Liver (tissue), 9 donors: Measurements from ENCODE around the gene SLC25A42. TPM values are rescaled to one million over a fixed set of nuclear protein-coding genes. Genes with fewer than 3 reads are reported as not detected.

Source experiments
- DNase-seq: peaks from one replicate; pipeline ENCODE4 v3.0.0-alpha.2; 2017; ENCODE audit warnings: low spot score
- H3K27ac ChIP-seq, 2 donors: one replicate each; pipeline ENCODE4 v1.7.0; 2013; ENCODE audit warnings: inconsistent platforms in 2 of 2, low read length in 2 of 2, control low read depth in 1 of 2, low read depth in 1 of 2, mild to moderate bottlenecking in 1 of 2
- H3K27me3 ChIP-seq, 4 donors: one replicate each; pipeline versions ENCODE4 v1.6.1 to v1.7.0; 2013; ENCODE audit warnings: low read length in 3 of 4, inconsistent platforms in 1 of 4, mild to moderate bottlenecking in 1 of 4, moderate library complexity in 1 of 4; ENCODE audit not compliant: control insufficient read depth in 4 of 4, insufficient read depth in 4 of 4
- H3K36me3 ChIP-seq, 4 donors: one replicate each; pipeline versions ENCODE4 v1.6.1 to v1.7.0; 2013; ENCODE audit warnings: low read length in 3 of 4, mild to moderate bottlenecking in 3 of 4, low read depth in 1 of 4, moderate library complexity in 1 of 4; ENCODE audit not compliant: control insufficient read depth in 4 of 4, insufficient read depth in 3 of 4
- H3K4me1 ChIP-seq, 4 donors: one replicate each; pipeline versions ENCODE4 v1.6.1 to v1.7.0; 2013; ENCODE audit warnings: low read length in 3 of 4, mild to moderate bottlenecking in 3 of 4, moderate library complexity in 1 of 4; ENCODE audit not compliant: control insufficient read depth in 4 of 4, insufficient read depth in 4 of 4
- H3K4me3 ChIP-seq, 3 donors: one replicate each; pipeline versions ENCODE4 v1.6.1 to v1.7.0; 2013; ENCODE audit warnings: low read length in 3 of 3, control low read depth in 1 of 3, low read depth in 1 of 3, mild to moderate bottlenecking in 1 of 3
- H3K9ac ChIP-seq, 2 donors: one replicate each; pipeline ENCODE4 v1.7.0; 2013; ENCODE audit warnings: low read length in 2 of 2, mild to moderate bottlenecking in 2 of 2, moderate library complexity in 2 of 2, control low read depth in 1 of 2, low read depth in 1 of 2
- H3K9me3 ChIP-seq, 4 donors: one replicate each; pipeline versions ENCODE4 v1.6.1 to v1.7.0; 2013; ENCODE audit warnings: low read length in 3 of 4; ENCODE audit not compliant: control insufficient read depth in 4 of 4
- FOXA2 ChIP-seq: IDR thresholded peaks from 2 replicates; pipeline ENCODE4 v1.6.1; 2016; ENCODE audit warnings: antibody characterized with exemption
- GABPA ChIP-seq, 2 donors: IDR thresholded peaks in 1 of 2; conservative IDR thresholded peaks in 1 of 2; 2 replicates each; pipeline ENCODE4 v1.6.1; 2016; ENCODE audit warnings: antibody characterized with exemption in 2 of 2, mild to moderate bottlenecking in 1 of 2, moderate library complexity in 1 of 2
- HNF4A ChIP-seq, 2 donors: conservative IDR thresholded peaks; 2 replicates each; pipeline ENCODE4 v1.6.1; 2016; ENCODE audit warnings: antibody characterized with exemption in 2 of 2, mild to moderate bottlenecking in 2 of 2
- HNF4G ChIP-seq: IDR thresholded peaks from 2 replicates; pipeline ENCODE4 v1.6.1; 2016; ENCODE audit warnings: antibody characterized with exemption
- JUND ChIP-seq, 2 donors: IDR thresholded peaks; 2 replicates each; pipeline ENCODE4 v1.6.1; 2016; ENCODE audit warnings: antibody characterized with exemption in 2 of 2
- NR2F2 ChIP-seq: IDR thresholded peaks from 2 replicates; pipeline ENCODE4 v1.6.1; 2016; ENCODE audit warnings: antibody characterized with exemption
- RAD21 ChIP-seq, 2 donors: IDR thresholded peaks; 2 replicates each; pipeline ENCODE4 v1.6.1; 2016; ENCODE audit warnings: antibody characterized with exemption in 2 of 2, mild to moderate bottlenecking in 2 of 2
- RXRA ChIP-seq, 2 donors: IDR thresholded peaks; 2 replicates each; pipeline ENCODE4 v1.6.1; 2017 to 2018; ENCODE audit warnings: antibody characterized with exemption in 2 of 2, mild to moderate bottlenecking in 1 of 2
- TAF1 ChIP-seq: conservative IDR thresholded peaks from 2 replicates; pipeline ENCODE4 v1.6.1; 2016; ENCODE audit warnings: antibody characterized with exemption, mild to moderate bottlenecking
- YY1 ChIP-seq: IDR thresholded peaks from 2 replicates; pipeline ENCODE4 v1.6.1; 2016; ENCODE audit warnings: antibody characterized with exemption, mild to moderate bottlenecking
- WGBS: extraction: QIAGEN DNeasy Blood & Tissue Kit; methylation state at CpG from one replicate; pipeline ENCODE4 v1.1.7; 2013; 5-methylcytosine and 5-hydroxymethylcytosine counted together
- polyA plus RNA-seq, 2 donors: library from polyadenylated mRNA; stranded (reverse) in 1 of 2; unstranded in 1 of 2; fragments of 200-250 nt in 1 of 2; fragments of >200 nt in 1 of 2; fragmentation: Nextera tagmentation in 1 of 2; extraction: Ambion mirVana in 1 of 2; gene quantifications; one replicate each; pipeline versions ENCODE4 v1.2.1 to v1.2.3, GENCODE V29; 2013 to 2015
- total RNA-seq, 2 donors: library from RNA; depleted of rRNA; stranded (reverse); fragments of >200 nt; gene quantifications; one replicate each; pipeline ENCODE4 v1.2.3, GENCODE V29; 2014
- TF ChIP-seq, protein P1 (sequence below): fragments of 150-350 bp; IDR thresholded peaks from 2 replicates; pipeline ENCODE4 v1.5.1; 2017; ENCODE audit warnings: improper control_type of control experiment, low read depth, low read length; ENCODE audit not compliant: missing input control
- TF ChIP-seq, protein P2 (sequence below): IDR thresholded peaks from 2 replicates; pipeline ENCODE4 v1.6.1; 2016; ENCODE audit warnings: antibody characterized with exemption
- donor health status: healthy.
- donor health status: healthy.
- donor health status: healthy.
- donor health status: healthy.
- donor health status: healthy.

The SLC25A42 gene
- total and polyA plus RNA-seq, 4 donors = 24.7 to 89.6 (median 60.2) TPM

DNA sequence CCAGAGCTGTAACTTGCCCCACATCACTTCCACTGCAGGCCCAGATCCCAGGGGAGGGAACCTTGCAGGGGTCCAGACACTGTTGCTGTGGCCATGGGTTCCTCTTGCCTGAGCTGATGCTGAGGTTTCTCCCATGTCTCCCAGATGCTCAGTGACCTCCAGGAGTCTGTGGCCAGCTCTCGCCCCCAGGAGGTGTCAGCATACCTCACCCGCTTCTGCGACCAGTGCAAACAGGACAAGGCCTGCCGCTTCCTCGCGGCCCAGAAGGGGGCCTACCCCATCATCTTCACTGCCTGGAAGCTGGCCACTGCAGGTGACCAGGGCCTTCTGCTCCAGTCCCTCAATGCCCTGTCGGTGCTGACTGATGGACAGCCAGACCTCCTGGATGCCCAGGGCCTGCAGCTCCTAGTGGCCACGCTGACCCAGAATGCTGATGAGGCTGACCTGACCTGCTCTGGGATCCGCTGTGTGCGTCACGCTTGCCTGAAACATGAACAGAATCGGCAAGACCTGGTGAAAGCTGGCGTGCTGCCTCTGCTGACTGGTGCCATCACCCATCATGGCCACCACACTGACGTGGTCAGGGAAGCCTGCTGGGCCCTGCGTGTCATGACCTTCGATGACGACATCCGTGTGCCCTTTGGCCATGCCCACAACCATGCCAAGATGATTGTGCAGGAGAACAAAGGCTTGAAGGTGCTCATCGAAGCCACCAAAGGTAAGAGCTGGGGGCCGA, 12.1 kb upstream of the SLC25A42 start (continued):
- TF ChIP-seq, protein P1, sequence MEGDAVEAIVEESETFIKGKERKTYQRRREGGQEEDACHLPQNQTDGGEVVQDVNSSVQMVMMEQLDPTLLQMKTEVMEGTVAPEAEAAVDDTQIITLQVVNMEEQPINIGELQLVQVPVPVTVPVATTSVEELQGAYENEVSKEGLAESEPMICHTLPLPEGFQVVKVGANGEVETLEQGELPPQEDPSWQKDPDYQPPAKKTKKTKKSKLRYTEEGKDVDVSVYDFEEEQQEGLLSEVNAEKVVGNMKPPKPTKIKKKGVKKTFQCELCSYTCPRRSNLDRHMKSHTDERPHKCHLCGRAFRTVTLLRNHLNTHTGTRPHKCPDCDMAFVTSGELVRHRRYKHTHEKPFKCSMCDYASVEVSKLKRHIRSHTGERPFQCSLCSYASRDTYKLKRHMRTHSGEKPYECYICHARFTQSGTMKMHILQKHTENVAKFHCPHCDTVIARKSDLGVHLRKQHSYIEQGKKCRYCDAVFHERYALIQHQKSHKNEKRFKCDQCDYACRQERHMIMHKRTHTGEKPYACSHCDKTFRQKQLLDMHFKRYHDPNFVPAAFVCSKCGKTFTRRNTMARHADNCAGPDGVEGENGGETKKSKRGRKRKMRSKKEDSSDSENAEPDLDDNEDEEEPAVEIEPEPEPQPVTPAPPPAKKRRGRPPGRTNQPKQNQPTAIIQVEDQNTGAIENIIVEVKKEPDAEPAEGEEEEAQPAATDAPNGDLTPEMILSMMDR = no peak
- TF ChIP-seq GABPA (IDR thresholded peaks at IDR 0.05 in 1 of 2, conservative IDR thresholded peaks at IDR 0.05 in 1 of 2) (peak in 1 of 2 donors; percentile 64), RXRA (IDR thresholded peaks at IDR 0.05) (peak; percentile 90 to 91), FOXA2 (no peak), HNF4A (conservative IDR thresholded peaks at IDR 0.05) (peak; percentile 85 to 88)
- TF ChIP-seq, protein P2, sequence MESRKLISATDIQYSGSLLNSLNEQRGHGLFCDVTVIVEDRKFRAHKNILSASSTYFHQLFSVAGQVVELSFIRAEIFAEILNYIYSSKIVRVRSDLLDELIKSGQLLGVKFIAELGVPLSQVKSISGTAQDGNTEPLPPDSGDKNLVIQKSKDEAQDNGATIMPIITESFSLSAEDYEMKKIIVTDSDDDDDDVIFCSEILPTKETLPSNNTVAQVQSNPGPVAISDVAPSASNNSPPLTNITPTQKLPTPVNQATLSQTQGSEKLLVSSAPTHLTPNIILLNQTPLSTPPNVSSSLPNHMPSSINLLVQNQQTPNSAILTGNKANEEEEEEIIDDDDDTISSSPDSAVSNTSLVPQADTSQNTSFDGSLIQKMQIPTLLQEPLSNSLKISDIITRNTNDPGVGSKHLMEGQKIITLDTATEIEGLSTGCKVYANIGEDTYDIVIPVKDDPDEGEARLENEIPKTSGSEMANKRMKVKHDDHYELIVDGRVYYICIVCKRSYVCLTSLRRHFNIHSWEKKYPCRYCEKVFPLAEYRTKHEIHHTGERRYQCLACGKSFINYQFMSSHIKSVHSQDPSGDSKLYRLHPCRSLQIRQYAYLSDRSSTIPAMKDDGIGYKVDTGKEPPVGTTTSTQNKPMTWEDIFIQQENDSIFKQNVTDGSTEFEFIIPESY = no peak

- Histone ChIP-seq H3K9ac (peak overlapping the region; percentile 5 to 76), H3K27ac (peak overlapping the region; percentile 83 to 97), H3K9me3 (no peaks in the 10 kb centered on the region), H3K4me3 (peak overlapping the region; percentile 35 to 45 (median 43)), H3K4me1 (peaks cover 6 to 70% (median 49%) of the 10 kb centered on the region in 4 donors), H3K27me3 (no peaks in the 10 kb centered on the region), H3K36me3 (peaks cover 0 to 11% (median 10%) of the 10 kb centered on the region in 4 donors)
- WGBS = 75% methylated on average over 1 of the region's 1 CpG
- TF ChIP-seq RXRA (IDR thresholded peaks at IDR 0.05) = no peak
- no peak for TF ChIP-seq FOXA2
- TF ChIP-seq HNF4A (conservative IDR thresholded peaks at IDR 0.05) = no peak
- TF ChIP-seq NR2F2 = no peak
- TF ChIP-seq TAF1 = no peak
- no peak for TF ChIP-seq HNF4G
- no peak for DNase-seq
These were observed 10.9 kb upstream of the SLC25A42 start for GRCh38 chr19:19052921-19053320.

DNA sequence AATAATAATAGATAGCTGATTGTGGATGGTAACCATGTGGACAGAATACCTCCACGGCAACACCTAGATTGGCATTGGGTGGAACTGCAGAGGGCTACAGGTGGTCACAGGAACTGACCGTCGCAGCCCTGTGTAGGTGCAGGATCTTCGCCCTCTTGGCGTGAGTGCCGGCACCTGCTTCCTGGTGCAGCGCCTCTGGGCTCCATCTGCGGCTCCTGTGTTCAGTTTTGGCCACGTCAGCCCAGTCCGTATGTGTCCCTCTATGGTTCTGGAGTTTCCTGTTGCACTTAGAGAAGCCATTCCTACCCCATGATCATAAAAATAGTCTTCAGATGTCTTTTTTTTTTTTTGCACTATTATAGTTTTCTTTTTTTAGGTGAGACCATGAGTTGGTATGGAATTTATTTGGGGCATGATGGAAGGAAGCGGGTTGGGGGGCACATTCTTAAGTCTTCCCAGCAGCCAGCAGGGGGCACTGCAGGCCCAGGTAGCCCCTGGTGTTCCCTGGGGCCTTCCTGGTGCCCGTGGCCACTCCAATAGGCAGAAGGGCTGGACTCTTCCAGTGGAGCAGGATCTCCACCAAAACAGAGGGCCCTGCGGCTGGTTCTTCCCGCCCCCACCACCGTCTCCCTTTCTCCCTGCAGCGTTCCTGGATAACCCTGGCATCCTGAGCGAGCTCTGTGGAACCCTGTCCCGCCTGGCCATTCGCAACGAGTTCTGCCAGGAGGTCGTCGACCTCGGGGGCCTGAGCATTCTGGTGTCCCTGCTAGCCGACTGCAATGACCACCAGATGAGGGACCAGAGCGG, 10.1 kb upstream of the SLC25A42 start:
- Histone ChIP-seq H3K27ac (peak overlapping the region; percentile 28 to 83), H3K36me3 (peaks cover 0 to 14% (median 9%) of the 10 kb centered on the region in 4 donors), H3K4me3 (peak overlapping the region in 2 of 3 donors; percentile 21 to 23), H3K27me3 (no peaks in the 10 kb centered on the region), H3K9me3 (no peaks in the 10 kb centered on the region), H3K9ac (peak overlapping the region; percentile 5 to 23), H3K4me1 (peaks cover 6 to 78% (median 57%) of the 10 kb centered on the region in 4 donors)
- TF ChIP-seq, protein P2 = no peak
- TF ChIP-seq HNF4G (no peak), HNF4A (conservative IDR thresholded peaks at IDR 0.05) (no peak), NR2F2 (no peak), RXRA (IDR thresholded peaks at IDR 0.05) (peak in 1 of 2 donors; percentile 63), YY1 (peak; percentile 74), TAF1 (no peak), JUND (IDR thresholded peaks at IDR 0.05) (no peak), RAD21 (IDR thresholded peaks at IDR 0.05) (peak; percentile 92 to 93)
- TF ChIP-seq, protein P1 = peak; percentile 84
- WGBS = 33% methylated on average over 25 of the region's 25 CpGs
- DNase-seq = peak; percentile 81
